ENCODE measurements around the gene DYRK1A.

Gene DYRK1A

GRCh38 chr21:37425001-37425400, 58.4 kb downstream of the DYRK1A start:
- no peak overlapping the region for H3K27ac ChIP-seq
- peaks cover 20% of the 10 kb centered on the region for H3K79me2 ChIP-seq
- H3K9ac ChIP-seq, result no peak overlapping the region
- no peak overlapping the region for H3K4me2 ChIP-seq (ENCODE audit: low read length)
- no peaks in the 10 kb centered on the region for H3K36me3 ChIP-seq (ENCODE audit: control insufficient read depth, insufficient read depth, low read length)
- no peaks in the 10 kb centered on the region for H3K27me3 ChIP-seq (ENCODE audit: control insufficient read depth, insufficient read depth, low read length)
- TF ChIP-seq CTCF (IDR thresholded peaks at IDR 0.05), result no peak
- H3K9me3 ChIP-seq (ENCODE audit: control insufficient read depth, low read length), result no peaks in the 10 kb centered on the region
- no peaks in the 10 kb centered on the region for H3K4me1 ChIP-seq
- H2AFZ ChIP-seq, result no peak overlapping the region
- H3K4me3 ChIP-seq (ENCODE audit: low read depth, low read length), result no peak overlapping the region

- H3K27me3 ChIP-seq (ENCODE audit: control insufficient read depth, insufficient read depth, low read length), result no peaks in the 10 kb centered on the region
- H3K4me1 ChIP-seq, result peaks cover 5% of the 10 kb centered on the region
- peaks cover 24% of the 10 kb centered on the region for H3K79me2 ChIP-seq
- no peak overlapping the region for H2AFZ ChIP-seq
- no peak overlapping the region for H3K4me2 ChIP-seq (ENCODE audit: low read length)
- no peaks in the 10 kb centered on the region for H3K9me3 ChIP-seq (ENCODE audit: control insufficient read depth, low read length)
- no peak overlapping the region for H3K4me3 ChIP-seq (ENCODE audit: low read depth, low read length)
- H3K27ac ChIP-seq, result no peak overlapping the region
- H3K9ac ChIP-seq, result no peak overlapping the region
- H3K36me3 ChIP-seq (ENCODE audit: control insufficient read depth, insufficient read depth, low read length), result no peaks in the 10 kb centered on the region
- no peak for TF ChIP-seq CTCF (IDR thresholded peaks at IDR 0.05)
These were observed 59.1 kb downstream of the DYRK1A start for GRCh38 chr21:37425684-37426083.

- H3K27ac ChIP-seq, result no peak overlapping the region
- no peak overlapping the region for H2AFZ ChIP-seq
- no peak overlapping the region for H3K4me3 ChIP-seq (ENCODE audit: low read depth, low read length)
- no peak for TF ChIP-seq CTCF (IDR thresholded peaks at IDR 0.05)
- no peak overlapping the region for H3K9ac ChIP-seq
- no peaks in the 10 kb centered on the region for H3K36me3 ChIP-seq (ENCODE audit: control insufficient read depth, insufficient read depth, low read length)
- peaks cover 12% of the 10 kb centered on the region for H3K4me1 ChIP-seq
- H3K79me2 ChIP-seq, result peaks cover 29% of the 10 kb centered on the region
- no peaks in the 10 kb centered on the region for H3K9me3 ChIP-seq (ENCODE audit: control insufficient read depth, low read length)
- H3K27me3 ChIP-seq (ENCODE audit: control insufficient read depth, insufficient read depth, low read length), result no peaks in the 10 kb centered on the region
- H3K4me2 ChIP-seq (ENCODE audit: low read length), result no peak overlapping the region
These were observed 60.6 kb downstream of the DYRK1A start for GRCh38 chr21:37427221-37427620.

GRCh38 chr21:37429356-37429755, 62.8 kb downstream of the DYRK1A start:
- no peak overlapping the region for H2AFZ ChIP-seq
- H3K79me2 ChIP-seq, result peaks cover 29% of the 10 kb centered on the region
- H3K27me3 ChIP-seq (ENCODE audit: control insufficient read depth, insufficient read depth, low read length), result no peaks in the 10 kb centered on the region
- no peak overlapping the region for H3K4me3 ChIP-seq (ENCODE audit: low read depth, low read length)
- H3K36me3 ChIP-seq (ENCODE audit: control insufficient read depth, insufficient read depth, low read length), result no peaks in the 10 kb centered on the region
- no peak for TF ChIP-seq CTCF (IDR thresholded peaks at IDR 0.05)
- no peak overlapping the region for H3K27ac ChIP-seq
- no peak overlapping the region for H3K9ac ChIP-seq
- peaks cover 12% of the 10 kb centered on the region for H3K4me1 ChIP-seq
- no peaks in the 10 kb centered on the region for H3K9me3 ChIP-seq (ENCODE audit: control insufficient read depth, low read length)
- H3K4me2 ChIP-seq (ENCODE audit: low read length), result no peak overlapping the region

GRCh38 chr21:37430184-37430821, 63.7 kb downstream of the DYRK1A start:
- peaks cover 12% of the 10 kb centered on the region for H3K4me1 ChIP-seq
- no peak for TF ChIP-seq CTCF (IDR thresholded peaks at IDR 0.05)
- H3K27me3 ChIP-seq (ENCODE audit: control insufficient read depth, insufficient read depth, low read length), result no peaks in the 10 kb centered on the region
- H3K36me3 ChIP-seq (ENCODE audit: control insufficient read depth, insufficient read depth, low read length), result no peaks in the 10 kb centered on the region
- no peak overlapping the region for H3K4me3 ChIP-seq (ENCODE audit: low read depth, low read length)
- no peaks in the 10 kb centered on the region for H3K9me3 ChIP-seq (ENCODE audit: control insufficient read depth, low read length)
- H3K27ac ChIP-seq, result no peak overlapping the region
- H2AFZ ChIP-seq, result no peak overlapping the region
- no peak overlapping the region for H3K4me2 ChIP-seq (ENCODE audit: low read length)
- peaks cover 33% of the 10 kb centered on the region for H3K79me2 ChIP-seq
- no peak overlapping the region for H3K9ac ChIP-seq

Measured in parathyroid adenoma (tissue), 2 donors.